Measurements from ENCODE around the gene SMIM28.

DNA sequence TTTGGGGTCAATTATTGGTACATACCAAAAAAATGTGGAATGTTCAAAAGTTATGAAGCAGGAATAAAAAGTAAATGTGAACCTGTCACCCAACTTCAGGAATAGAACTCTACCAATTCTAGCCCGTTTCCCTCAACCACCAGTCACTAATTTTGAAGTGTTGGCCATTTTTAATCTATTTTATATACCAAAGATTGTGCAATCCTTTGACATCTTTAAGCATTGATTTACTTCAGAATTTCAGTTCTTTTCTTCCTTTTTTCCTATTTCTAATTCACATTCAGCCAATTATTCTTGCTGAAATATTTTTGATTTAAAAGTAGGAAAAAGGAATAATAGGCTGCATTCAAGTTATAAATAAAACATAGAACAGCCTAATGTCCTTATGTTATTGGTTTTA is 46.9 kb upstream of the SMIM28 start:
- TF ChIP-seq RAD21 (conservative IDR thresholded peaks at IDR 0.05) (no peak), POLR2AphosphoS5 (IDR thresholded peaks at IDR 0.05) (no peak), EP300 (conservative IDR thresholded peaks at IDR 0.05; ENCODE audit: poor library complexity, severe bottlenecking) (no peak)
